ENCODE results near the gene MCHR2.

MCHR2 gene

DNA sequence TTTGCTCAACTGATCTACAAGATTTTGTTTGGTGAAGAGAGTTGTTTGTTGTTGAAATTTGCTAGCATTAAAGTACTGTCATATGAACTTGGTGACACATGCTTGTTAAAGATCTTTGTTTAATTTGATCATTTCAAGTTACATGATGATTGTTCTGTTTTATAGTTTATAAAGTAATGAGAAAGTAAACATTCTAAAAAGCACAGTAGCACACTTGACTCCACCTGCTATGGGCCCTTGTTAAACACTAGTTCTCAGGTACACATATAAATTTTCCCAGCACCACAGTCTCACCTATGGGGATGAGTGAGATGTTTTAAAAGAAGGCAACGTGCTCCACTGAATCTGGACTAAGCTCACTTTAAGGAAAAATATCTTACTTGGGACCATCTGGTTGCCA lies 14.1 kb downstream of the MCHR2 start:
- Histone ChIP-seq H3K27me3 (ENCODE audit: control insufficient read depth, insufficient read depth, low read length) (no peaks in the 10 kb centered on the region), H3K9ac (ENCODE audit: low read length) (no peak overlapping the region), H3K36me3 (ENCODE audit: control insufficient read depth, insufficient read depth, low read length) (no peaks in the 10 kb centered on the region), H3K4me1 (ENCODE audit: control insufficient read depth, insufficient read depth, low read length) (no peaks in the 10 kb centered on the region), H3K4me3 (ENCODE audit: low read length) (no peak overlapping the region), H3K9me3 (ENCODE audit: control insufficient read depth, low read length) (no peaks in the 10 kb centered on the region)

DNA sequence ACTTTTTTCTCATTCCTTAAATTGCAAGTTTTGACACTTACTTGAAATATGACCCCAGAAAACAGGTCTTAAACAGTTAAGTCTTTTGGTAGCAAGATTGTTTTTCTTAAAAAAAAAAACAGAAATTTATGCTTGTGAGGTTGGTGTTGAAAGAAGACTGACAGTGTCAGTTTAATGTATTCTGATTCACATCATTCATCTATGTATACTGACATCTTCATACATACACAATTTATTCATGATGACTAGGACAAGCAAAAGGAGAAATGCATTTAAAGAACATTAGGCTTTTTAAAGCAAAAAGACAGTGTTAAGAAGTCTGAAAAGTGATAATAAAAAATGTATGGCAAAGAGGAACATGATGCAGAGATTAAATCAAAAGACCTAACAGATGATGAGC lies 27.0 kb downstream of the MCHR2 start:
- H3K36me3 ChIP-seq (ENCODE audit: control insufficient read depth, insufficient read depth, low read length) = no peaks in the 10 kb centered on the region
- H3K9ac ChIP-seq (ENCODE audit: low read length) = no peak overlapping the region
- no peaks in the 10 kb centered on the region for H3K9me3 ChIP-seq (ENCODE audit: control insufficient read depth, low read length)
- no peaks in the 10 kb centered on the region for H3K4me1 ChIP-seq (ENCODE audit: control insufficient read depth, insufficient read depth, low read length)
- no peaks in the 10 kb centered on the region for H3K27me3 ChIP-seq (ENCODE audit: control insufficient read depth, insufficient read depth, low read length)
- no peak overlapping the region for H3K4me3 ChIP-seq (ENCODE audit: low read length)

DNA sequence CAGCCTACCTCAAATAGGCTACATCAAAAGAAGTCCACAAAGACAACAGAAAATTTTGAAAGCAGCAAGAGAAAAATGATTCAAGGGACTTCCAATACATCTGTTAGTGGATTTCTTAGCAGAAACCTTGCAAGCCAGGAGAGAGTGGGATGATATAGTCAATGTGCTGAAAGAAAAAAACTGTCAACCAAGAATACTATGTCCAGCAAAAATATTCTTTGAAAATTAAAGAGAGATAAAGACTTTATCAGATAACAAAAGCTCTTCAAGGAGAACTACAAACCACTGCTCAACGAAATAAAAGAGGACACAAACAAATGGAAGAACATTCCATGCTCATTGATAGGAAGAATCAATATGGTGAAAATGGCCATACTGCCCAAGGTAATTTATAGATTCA lies 34.0 kb downstream of the MCHR2 start:
- no peaks in the 10 kb centered on the region for H3K27me3 ChIP-seq (ENCODE audit: control insufficient read depth, insufficient read depth, low read length)
- no peak overlapping the region for H3K9ac ChIP-seq (ENCODE audit: low read length)
- no peak overlapping the region for H3K4me3 ChIP-seq (ENCODE audit: low read length)
- no peaks in the 10 kb centered on the region for H3K36me3 ChIP-seq (ENCODE audit: control insufficient read depth, insufficient read depth, low read length)
- H3K9me3 ChIP-seq (ENCODE audit: control insufficient read depth, low read length) = no peaks in the 10 kb centered on the region
- no peaks in the 10 kb centered on the region for H3K4me1 ChIP-seq (ENCODE audit: control insufficient read depth, insufficient read depth, low read length)

DNA sequence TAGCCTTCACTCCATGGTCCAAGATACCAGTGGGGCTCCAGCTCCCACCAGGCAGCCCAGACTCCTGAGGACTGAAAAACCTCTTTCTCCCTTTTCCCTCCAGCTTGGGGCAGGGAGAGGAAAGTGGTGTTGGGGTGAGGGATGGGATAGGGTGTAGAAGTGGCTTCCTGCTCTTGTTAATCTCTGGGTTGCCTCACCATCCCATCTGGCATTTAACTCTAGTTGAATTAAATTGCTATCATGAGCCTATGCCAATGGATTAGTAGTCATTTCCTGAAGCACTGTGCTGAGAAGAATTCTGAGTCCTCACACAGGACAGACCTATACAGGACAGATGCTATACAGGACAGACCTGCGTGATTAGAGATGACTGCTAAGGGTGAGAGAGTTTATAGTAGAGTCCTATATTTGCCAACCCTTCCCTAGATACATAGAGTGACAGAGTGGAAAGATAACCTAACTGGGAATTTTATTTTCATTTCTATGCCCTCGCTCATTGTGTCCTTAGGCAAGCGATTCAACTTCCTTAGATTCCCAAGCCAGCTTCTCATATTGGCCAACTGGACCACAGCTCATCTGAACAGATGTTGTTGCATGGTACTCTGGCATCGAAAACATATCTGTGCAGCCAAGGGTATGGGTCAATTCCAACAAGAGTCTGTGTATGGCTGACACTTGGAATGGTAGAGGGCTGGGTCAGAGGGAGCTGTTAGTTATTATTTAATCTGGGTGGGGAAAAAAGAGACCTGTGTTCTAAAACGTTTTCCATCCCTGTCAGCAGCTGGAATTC lies 42.8 kb downstream of the MCHR2 start:
- no peaks in the 10 kb centered on the region for H3K4me1 ChIP-seq (ENCODE audit: control insufficient read depth, insufficient read depth, low read length)
- H3K4me3 ChIP-seq (ENCODE audit: low read length) = no peak overlapping the region
- no peak overlapping the region for H3K9ac ChIP-seq (ENCODE audit: low read length)
- H3K9me3 ChIP-seq (ENCODE audit: control insufficient read depth, low read length) = no peaks in the 10 kb centered on the region
- H3K27me3 ChIP-seq (ENCODE audit: control insufficient read depth, insufficient read depth, low read length) = no peaks in the 10 kb centered on the region
- no peaks in the 10 kb centered on the region for H3K36me3 ChIP-seq (ENCODE audit: control insufficient read depth, insufficient read depth, low read length)

DNA sequence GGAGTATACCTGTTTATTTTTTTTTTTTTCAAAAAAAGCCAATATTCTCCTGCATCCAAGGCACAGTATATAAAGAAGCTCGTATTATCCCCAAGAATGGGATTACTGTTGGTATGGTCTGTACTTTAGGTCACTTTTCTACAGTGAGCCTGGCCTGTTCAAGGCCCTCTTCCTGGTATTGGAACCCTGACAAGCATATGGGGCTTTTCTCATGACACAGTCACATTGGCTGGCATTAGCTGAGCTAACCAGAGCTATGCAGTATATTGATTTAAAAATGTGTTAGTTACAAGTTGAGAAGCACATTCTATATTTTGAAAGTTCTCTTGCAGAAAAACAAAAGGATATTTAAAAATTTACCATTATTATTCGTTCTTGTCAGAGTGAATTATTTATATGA lies 48.0 kb downstream of the MCHR2 start:
- Histone ChIP-seq H3K27me3 (ENCODE audit: control insufficient read depth, insufficient read depth, low read length) (no peaks in the 10 kb centered on the region), H3K4me3 (ENCODE audit: low read length) (no peak overlapping the region), H3K4me1 (ENCODE audit: control insufficient read depth, insufficient read depth, low read length) (no peaks in the 10 kb centered on the region), H3K9me3 (ENCODE audit: control insufficient read depth, low read length) (no peaks in the 10 kb centered on the region), H3K36me3 (ENCODE audit: control insufficient read depth, insufficient read depth, low read length) (no peaks in the 10 kb centered on the region), H3K9ac (ENCODE audit: low read length) (no peak overlapping the region)

DNA sequence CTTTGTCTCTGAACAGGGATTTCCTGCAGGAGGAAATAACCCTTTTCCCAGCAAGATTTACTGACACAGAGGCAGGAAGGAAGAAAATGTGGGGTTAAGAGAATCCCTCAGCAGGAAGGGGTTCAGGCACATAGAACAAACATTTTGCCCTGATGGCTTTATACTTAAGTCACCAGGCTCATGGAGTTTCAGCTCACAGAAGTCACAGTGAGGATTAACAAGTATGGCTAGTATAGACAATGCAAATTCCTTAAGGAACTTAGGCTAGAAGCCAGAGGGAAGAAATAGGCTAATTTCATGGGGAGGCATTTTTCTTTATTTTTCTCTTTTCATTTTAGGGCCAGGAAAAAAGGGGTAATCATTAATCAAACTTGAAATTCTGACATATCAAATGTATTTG lies 50.2 kb downstream of the MCHR2 start:
- Histone ChIP-seq H3K4me3 (ENCODE audit: low read length) (no peak overlapping the region), H3K27me3 (ENCODE audit: control insufficient read depth, insufficient read depth, low read length) (no peaks in the 10 kb centered on the region), H3K9ac (ENCODE audit: low read length) (no peak overlapping the region), H3K9me3 (ENCODE audit: control insufficient read depth, low read length) (no peaks in the 10 kb centered on the region), H3K36me3 (ENCODE audit: control insufficient read depth, insufficient read depth, low read length) (no peaks in the 10 kb centered on the region), H3K4me1 (ENCODE audit: control insufficient read depth, insufficient read depth, low read length) (no peaks in the 10 kb centered on the region)

DNA sequence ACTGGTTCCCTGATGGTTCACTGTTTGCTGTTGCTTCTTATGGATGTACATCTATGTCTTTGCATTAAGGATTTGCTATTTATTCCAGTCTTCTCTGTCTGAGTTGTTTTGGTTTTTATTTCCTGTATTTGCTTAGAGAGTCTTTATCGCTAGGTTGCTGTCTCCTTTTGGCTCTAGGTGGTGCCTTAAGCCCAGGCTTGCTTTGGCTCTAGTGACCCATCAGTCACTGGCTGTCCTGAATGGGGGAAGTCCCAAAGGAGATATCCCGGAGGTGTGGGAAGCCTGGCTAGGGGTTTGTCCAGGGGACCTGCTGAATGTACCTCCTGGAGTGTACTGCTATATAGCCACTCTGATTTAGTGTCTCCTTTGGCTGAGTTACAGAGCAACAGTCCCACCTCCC lies 53.4 kb downstream of the MCHR2 start:
- Histone ChIP-seq H3K4me3 (ENCODE audit: low read length) (no peak overlapping the region), H3K9me3 (ENCODE audit: control insufficient read depth, low read length) (no peaks in the 10 kb centered on the region), H3K36me3 (ENCODE audit: control insufficient read depth, insufficient read depth, low read length) (no peaks in the 10 kb centered on the region), H3K27me3 (ENCODE audit: control insufficient read depth, insufficient read depth, low read length) (no peaks in the 10 kb centered on the region), H3K9ac (ENCODE audit: low read length) (no peak overlapping the region), H3K4me1 (ENCODE audit: control insufficient read depth, insufficient read depth, low read length) (no peaks in the 10 kb centered on the region)

DNA sequence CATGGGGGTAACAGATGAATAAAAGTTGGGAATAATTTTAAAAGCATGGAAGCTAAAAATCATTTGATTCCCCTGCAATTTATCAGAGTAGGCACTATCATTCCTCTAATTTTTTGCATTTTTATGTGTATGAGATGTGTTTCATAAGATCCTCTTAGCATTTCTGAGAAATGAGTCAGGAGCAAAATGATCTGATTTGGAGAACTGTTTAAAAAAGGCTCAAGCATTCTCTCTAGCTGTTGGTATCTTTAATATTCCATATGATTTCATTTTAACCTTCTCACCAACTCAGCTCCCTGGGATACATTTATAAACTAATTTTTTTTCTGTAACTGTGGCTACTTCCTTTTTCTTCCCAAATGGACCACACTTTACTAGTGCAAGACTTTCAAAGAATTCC lies 60.9 kb downstream of the MCHR2 start:
- Histone ChIP-seq H3K27me3 (ENCODE audit: control insufficient read depth, insufficient read depth, low read length) (no peaks in the 10 kb centered on the region), H3K4me1 (ENCODE audit: control insufficient read depth, insufficient read depth, low read length) (no peaks in the 10 kb centered on the region), H3K9me3 (ENCODE audit: control insufficient read depth, low read length) (no peaks in the 10 kb centered on the region), H3K36me3 (ENCODE audit: control insufficient read depth, insufficient read depth, low read length) (no peaks in the 10 kb centered on the region), H3K9ac (ENCODE audit: low read length) (no peak overlapping the region), H3K4me3 (ENCODE audit: low read length) (no peak overlapping the region)

DNA sequence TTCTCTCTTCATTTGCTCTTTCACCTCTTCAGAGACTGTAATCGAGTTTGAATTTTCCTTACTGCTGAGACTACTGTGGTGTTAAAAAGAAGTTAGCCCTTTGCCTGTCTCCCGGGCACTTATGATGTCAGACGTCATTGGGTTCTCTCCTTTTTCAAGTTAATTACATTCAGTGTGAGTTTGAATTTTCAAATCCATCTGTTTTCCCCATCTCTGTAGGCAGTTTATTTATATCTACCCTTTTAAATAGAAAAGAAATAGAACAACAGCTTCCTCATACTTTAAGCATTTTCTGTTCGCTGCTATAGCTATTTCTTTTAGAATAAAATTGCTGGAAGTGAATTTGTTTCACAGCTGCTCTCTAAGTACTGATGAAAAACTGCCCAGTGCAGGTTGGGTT lies 81.4 kb downstream of the MCHR2 start:
- Histone ChIP-seq H3K9ac (ENCODE audit: low read length) (no peak overlapping the region), H3K36me3 (ENCODE audit: control insufficient read depth, insufficient read depth, low read length) (no peaks in the 10 kb centered on the region), H3K27me3 (ENCODE audit: control insufficient read depth, insufficient read depth, low read length) (no peaks in the 10 kb centered on the region), H3K4me3 (ENCODE audit: low read length) (no peak overlapping the region), H3K4me1 (ENCODE audit: control insufficient read depth, insufficient read depth, low read length) (no peaks in the 10 kb centered on the region), H3K9me3 (ENCODE audit: control insufficient read depth, low read length) (no peaks in the 10 kb centered on the region)

DNA sequence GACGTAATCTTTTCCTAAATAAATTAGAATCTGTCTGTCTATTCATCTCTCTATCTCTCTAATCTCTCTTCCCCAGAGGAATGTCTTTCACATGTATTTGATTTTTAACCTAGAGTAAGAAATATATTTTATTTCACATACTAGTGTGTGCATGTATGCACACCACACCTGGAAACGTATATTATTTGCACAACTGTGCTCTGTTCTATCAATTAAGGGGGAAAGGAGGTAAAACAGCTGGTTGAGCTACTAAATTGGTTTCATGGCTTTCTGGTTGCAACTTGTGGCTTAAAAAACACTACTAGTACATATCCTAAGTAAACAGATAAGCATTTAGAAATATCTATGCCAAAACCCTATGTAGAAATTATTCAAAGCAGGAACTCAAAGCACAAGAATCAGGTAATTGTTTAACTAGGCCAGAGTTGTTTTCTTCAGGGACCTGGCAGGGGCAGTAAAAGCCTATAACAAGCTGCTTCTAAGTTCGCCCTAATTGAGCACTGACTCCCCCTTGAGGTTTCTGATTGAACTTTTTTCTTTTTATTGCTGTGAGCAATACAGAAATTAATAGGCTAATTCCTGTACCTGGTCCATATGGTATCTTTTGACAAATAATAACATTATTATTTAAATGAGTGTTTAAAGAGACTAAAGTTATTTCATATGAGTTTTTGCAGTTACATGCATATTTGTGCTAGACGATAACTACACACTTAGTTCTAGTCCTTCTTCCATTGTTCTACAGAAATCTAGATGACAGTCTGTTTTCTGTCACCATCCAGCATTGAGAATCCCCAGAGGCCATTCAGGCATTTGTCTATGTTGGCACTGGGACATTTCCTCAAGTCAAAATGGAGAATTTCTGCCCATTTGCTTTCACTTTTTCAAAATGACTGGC lies 88.6 kb downstream of the MCHR2 start:
- Histone ChIP-seq H3K4me3 (ENCODE audit: low read length) (no peak overlapping the region), H3K4me1 (ENCODE audit: control insufficient read depth, insufficient read depth, low read length) (no peaks in the 10 kb centered on the region), H3K9me3 (ENCODE audit: control insufficient read depth, low read length) (no peaks in the 10 kb centered on the region), H3K9ac (ENCODE audit: low read length) (no peak overlapping the region), H3K36me3 (ENCODE audit: control insufficient read depth, insufficient read depth, low read length) (no peaks in the 10 kb centered on the region), H3K27me3 (ENCODE audit: control insufficient read depth, insufficient read depth, low read length) (no peaks in the 10 kb centered on the region)

DNA sequence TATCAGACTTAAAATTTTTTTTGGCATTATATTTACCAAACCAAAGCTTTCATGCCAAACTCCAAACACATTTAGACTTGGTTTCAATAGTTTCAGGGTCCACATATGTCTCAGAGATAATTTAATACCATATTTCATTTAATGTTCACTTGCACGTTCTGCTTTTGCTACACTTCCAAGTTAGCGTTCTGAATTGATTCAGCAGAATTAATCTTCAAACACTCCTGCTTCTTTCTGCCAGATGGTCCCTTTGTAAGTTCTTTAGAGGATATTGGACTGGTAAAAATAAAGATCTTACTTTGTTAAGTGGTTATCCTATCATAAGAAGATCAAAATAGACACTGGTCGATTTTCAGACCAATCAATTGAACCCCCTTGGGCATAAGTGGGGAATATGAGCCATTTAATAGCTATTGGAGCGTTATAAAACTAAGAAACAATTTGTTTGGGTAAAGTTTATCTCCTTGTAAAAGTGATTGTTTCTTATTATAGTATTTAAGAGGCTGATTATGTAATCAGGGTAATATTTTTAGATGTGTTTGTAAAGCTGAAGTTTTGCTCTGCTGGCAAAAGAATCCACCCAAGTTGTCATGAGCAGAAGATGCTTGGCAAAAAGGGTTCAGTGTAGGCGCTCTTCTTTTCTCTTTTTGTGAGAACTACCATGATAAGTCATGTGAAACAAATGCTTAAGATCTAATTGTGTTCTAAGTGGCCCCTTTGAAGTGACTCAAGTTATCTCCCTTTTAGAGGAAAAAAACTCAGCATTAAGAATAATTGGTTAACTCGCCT lies 92.2 kb downstream of the MCHR2 start:
- H3K4me1 ChIP-seq (ENCODE audit: control insufficient read depth, insufficient read depth, low read length) = no peaks in the 10 kb centered on the region
- H3K4me3 ChIP-seq (ENCODE audit: low read length) = no peak overlapping the region
- H3K27me3 ChIP-seq (ENCODE audit: control insufficient read depth, insufficient read depth, low read length) = no peaks in the 10 kb centered on the region
- no peaks in the 10 kb centered on the region for H3K9me3 ChIP-seq (ENCODE audit: control insufficient read depth, low read length)
- H3K36me3 ChIP-seq (ENCODE audit: control insufficient read depth, insufficient read depth, low read length) = no peaks in the 10 kb centered on the region
- no peak overlapping the region for H3K9ac ChIP-seq (ENCODE audit: low read length)

DNA sequence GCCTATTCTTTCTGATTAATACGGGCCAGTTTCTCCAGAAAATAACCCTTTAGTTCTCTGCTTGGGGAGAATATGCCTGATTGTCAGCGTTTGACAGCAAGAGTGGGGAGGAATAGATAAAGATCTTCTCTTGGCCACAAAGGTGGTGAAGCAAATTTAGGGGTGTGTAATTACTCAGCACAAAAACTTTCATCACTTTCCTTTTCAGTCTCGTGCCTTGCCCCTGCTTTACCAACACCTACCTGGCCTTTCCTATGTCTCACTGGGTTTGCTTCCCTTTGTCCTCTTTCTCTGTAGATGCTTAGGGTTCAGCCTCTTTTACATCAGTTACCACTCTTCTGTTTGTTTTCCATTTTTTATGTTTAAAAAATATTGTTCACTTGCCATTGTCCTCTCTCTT lies 99.2 kb downstream of the MCHR2 start:
- no peaks in the 10 kb centered on the region for H3K36me3 ChIP-seq (ENCODE audit: control insufficient read depth, insufficient read depth, low read length)
- no peaks in the 10 kb centered on the region for H3K9me3 ChIP-seq (ENCODE audit: control insufficient read depth, low read length)
- H3K27me3 ChIP-seq (ENCODE audit: control insufficient read depth, insufficient read depth, low read length) = no peaks in the 10 kb centered on the region
- H3K4me1 ChIP-seq (ENCODE audit: control insufficient read depth, insufficient read depth, low read length) = no peaks in the 10 kb centered on the region
- no peak overlapping the region for H3K4me3 ChIP-seq (ENCODE audit: low read length)
- H3K9ac ChIP-seq (ENCODE audit: low read length) = no peak overlapping the region
